T-helper 2 cell treated with Interferon-gamma antibody and Interleukin-4, amounts not matched to agents 5 μg/mL and 100 μg/mL, for 36 hours (primary cell): ENCODE measurements around the gene NKAIN2.
"Not testable (repeated sequence)": the region's sequence is repeated elsewhere in the genome, so short reads cannot be mapped to it uniquely, and the experiment has no call there.

Experiments
- DNase-seq: peaks from one replicate; pipeline ENCODE4 v3.0.0; 2021; ENCODE audit warnings: low spot score
- H3K27ac Mint-ChIP-seq: one replicate; pipeline ENCODE4 v1.8.0; 2021; ENCODE audit warnings: mild to moderate bottlenecking, mixed read lengths
- H3K27me3 Mint-ChIP-seq: one replicate; pipeline ENCODE4 v1.8.0; 2021; ENCODE audit warnings: low read depth, mixed read lengths
- H3K36me3 Mint-ChIP-seq: one replicate; pipeline ENCODE4 v1.8.0; 2021; ENCODE audit warnings: low read depth, mixed read lengths
- H3K4me1 Mint-ChIP-seq: one replicate; pipeline ENCODE4 v1.8.0; 2021; ENCODE audit warnings: low read depth, mixed read lengths
- H3K4me3 Mint-ChIP-seq: one replicate; pipeline ENCODE4 v1.8.0; 2022; ENCODE audit warnings: mild to moderate bottlenecking, moderate library complexity, mixed read lengths
- H3K9me3 Mint-ChIP-seq: one replicate; pipeline ENCODE4 v1.8.0; 2021; ENCODE audit warnings: mixed read lengths

Gene NKAIN2

GRCh38 chr6:124334359-124334758 is 530.7 kb downstream of the NKAIN2 start:
- no peaks in the 10 kb centered on the region for H3K4me1 Mint-ChIP-seq

DNA sequence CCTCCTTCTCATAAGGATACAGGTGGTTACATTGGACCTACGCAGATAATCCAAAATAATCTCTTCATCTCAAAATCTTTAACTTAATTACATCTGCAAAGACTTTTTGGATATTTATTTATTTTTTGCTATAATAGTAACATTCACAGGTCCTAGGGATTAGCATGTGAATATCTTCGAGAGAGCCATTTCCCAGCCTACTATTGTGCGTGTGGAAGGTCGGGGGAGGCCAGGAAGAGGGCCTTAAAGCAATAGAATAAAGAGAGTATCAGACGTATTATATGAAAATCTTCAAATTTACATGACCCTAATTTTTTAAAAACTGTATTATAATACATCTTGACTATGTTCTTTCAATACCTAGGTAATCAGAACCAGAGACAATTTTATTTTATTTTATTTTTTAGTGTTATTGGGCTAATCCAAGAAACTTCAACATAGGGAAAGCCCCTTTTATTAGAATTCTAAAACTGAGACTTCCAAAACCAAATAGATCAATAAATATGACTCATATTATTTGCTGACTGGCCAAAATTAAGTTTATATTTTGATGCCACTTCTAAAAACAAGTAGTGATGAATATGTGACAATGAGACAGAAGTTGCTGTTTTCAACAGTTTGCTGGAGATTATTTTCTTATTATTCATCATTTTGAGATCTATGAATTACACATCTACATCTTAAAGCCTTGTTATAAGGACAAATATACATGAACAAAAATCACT is 536.1 kb downstream of the NKAIN2 start:
- Mint-ChIP-seq H3K36me3 (no peaks in the 10 kb centered on the region), H3K9me3 (no peaks in the 10 kb centered on the region), H3K4me1 (no peaks in the 10 kb centered on the region), H3K27ac (no peak overlapping the region), H3K4me3 (no peak overlapping the region), H3K27me3 (no peaks in the 10 kb centered on the region)
- no peak for DNase-seq

More at GRCh38 chr6:124334359-124334758, 530.7 kb downstream of the NKAIN2 start:
- Mint-ChIP-seq H3K27me3 (no peaks in the 10 kb centered on the region), H3K27ac (no peak overlapping the region), H3K9me3 (no peaks in the 10 kb centered on the region), H3K36me3 (no peaks in the 10 kb centered on the region), H3K4me3 (no peak overlapping the region)
- DNase-seq, result no peak

DNA sequence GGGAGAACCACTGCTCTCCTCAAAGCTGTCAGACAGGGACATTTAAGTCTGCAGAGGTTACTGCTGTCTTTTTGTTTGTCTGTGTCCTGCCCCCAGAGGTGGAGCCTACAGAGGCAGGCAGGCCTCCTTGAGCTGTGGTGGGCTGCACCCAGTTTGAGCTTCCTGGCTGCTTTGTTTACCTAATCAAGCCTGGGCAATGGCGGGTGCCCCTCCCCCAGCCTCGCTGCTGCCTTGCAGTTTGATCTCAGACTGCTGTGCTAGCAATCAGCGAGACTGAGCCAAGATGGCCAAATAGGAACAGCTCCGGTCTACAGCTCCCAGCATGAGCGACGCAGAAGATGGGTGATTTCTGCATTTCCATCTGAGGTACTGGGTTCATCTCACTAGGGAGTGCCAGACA is 544.7 kb downstream of the NKAIN2 start:
- not testable (repeated sequence) for H3K27ac Mint-ChIP-seq, H3K36me3 Mint-ChIP-seq, H3K9me3 Mint-ChIP-seq, DNase-seq, H3K27me3 Mint-ChIP-seq, H3K4me1 Mint-ChIP-seq, H3K4me3 Mint-ChIP-seq

- H3K27me3 Mint-ChIP-seq, result no peaks in the 10 kb centered on the region
- no peaks in the 10 kb centered on the region for H3K9me3 Mint-ChIP-seq
- no peaks in the 10 kb centered on the region for H3K36me3 Mint-ChIP-seq
Measured at GRCh38 chr6:124355146-124355545, 551.5 kb downstream of the NKAIN2 start.

DNA sequence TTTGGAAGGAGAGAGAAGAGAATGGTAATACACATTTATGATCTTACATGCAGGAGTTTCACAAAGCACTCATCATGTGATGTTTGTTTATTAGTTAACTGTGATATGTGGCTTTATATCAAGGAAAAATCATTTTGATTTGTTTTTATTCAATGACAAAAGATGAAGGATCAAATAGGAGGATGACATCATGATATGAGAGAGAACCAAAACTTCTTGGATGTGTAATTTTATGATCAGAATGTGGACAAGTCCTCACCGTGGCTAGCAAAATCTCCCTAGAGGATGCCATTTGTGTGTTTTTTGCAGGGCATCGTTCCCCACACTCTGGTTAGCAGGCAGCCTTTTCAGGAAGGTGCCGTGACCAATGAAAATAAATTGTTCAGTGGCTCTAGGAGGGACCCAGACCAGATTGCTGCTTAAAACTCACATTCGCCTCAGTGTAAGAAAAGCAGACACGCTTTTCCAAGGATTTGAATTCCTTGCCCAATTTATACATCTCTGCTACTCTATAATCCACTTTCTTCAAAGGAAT is 552.7 kb downstream of the NKAIN2 start:
- no peak for DNase-seq
- Mint-ChIP-seq H3K36me3 (no peaks in the 10 kb centered on the region), H3K4me3 (no peak overlapping the region), H3K27me3 (no peaks in the 10 kb centered on the region), H3K27ac (no peak overlapping the region), H3K9me3 (no peaks in the 10 kb centered on the region), H3K4me1 (no peaks in the 10 kb centered on the region)

More at GRCh38 chr6:124355146-124355545, 551.5 kb downstream of the NKAIN2 start:
- DNase-seq, result no peak
- Mint-ChIP-seq H3K4me3 (no peak overlapping the region), H3K27ac (no peak overlapping the region), H3K4me1 (no peaks in the 10 kb centered on the region)

- no peaks in the 10 kb centered on the region for H3K4me1 Mint-ChIP-seq
- no peaks in the 10 kb centered on the region for H3K27me3 Mint-ChIP-seq
- no peak overlapping the region for H3K27ac Mint-ChIP-seq
- no peak overlapping the region for H3K4me3 Mint-ChIP-seq
- no peaks in the 10 kb centered on the region for H3K9me3 Mint-ChIP-seq
- DNase-seq, result no peak
- no peaks in the 10 kb centered on the region for H3K36me3 Mint-ChIP-seq
Measured at GRCh38 chr6:124356811-124357210, 553.1 kb downstream of the NKAIN2 start.

DNA sequence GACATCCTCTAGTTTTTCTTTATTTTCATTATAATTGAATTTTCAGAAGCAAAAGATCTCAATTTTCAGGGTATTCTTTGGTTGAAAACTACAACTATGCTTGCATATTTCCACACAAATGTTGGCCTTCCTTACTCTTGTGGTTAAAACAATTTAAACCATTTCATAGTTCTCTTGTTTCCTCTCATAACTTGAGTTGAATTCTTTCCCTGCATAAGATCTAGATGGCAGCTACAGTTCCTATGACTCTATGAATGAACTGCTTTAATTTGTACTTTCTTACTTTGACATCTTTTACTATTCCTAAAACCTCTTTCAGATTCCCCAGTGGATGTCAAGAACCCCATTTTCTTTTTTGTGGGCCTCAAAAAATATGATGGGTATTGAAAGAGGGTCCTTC is 564.5 kb downstream of the NKAIN2 start:
- Mint-ChIP-seq H3K36me3 (no peaks in the 10 kb centered on the region), H3K4me1 (no peaks in the 10 kb centered on the region), H3K27me3 (no peaks in the 10 kb centered on the region), H3K27ac (no peak overlapping the region), H3K9me3 (no peaks in the 10 kb centered on the region), H3K4me3 (no peak overlapping the region)
- DNase-seq, result no peak

GRCh38 chr6:124371974-124372475 is 568.4 kb downstream of the NKAIN2 start:
- Mint-ChIP-seq H3K9me3 (no peaks in the 10 kb centered on the region), H3K27me3 (no peaks in the 10 kb centered on the region), H3K4me1 (no peaks in the 10 kb centered on the region), H3K36me3 (no peaks in the 10 kb centered on the region), H3K27ac (no peak overlapping the region), H3K4me3 (no peak overlapping the region)
- no peak for DNase-seq

- no peaks in the 10 kb centered on the region for H3K4me1 Mint-ChIP-seq
- no peak overlapping the region for H3K4me3 Mint-ChIP-seq
- H3K36me3 Mint-ChIP-seq, result no peaks in the 10 kb centered on the region
Measured at GRCh38 chr6:124373386-124373785, 569.7 kb downstream of the NKAIN2 start.

GRCh38 chr6:124389127-124389526 is 585.5 kb downstream of the NKAIN2 start:
- Mint-ChIP-seq H3K4me1 (no peaks in the 10 kb centered on the region), H3K27ac (no peak overlapping the region), H3K27me3 (no peaks in the 10 kb centered on the region), H3K4me3 (no peak overlapping the region), H3K36me3 (no peaks in the 10 kb centered on the region), H3K9me3 (no peaks in the 10 kb centered on the region)
- no peak for DNase-seq

More at GRCh38 chr6:124373386-124373785, 569.7 kb downstream of the NKAIN2 start:
- DNase-seq, result no peak
- Mint-ChIP-seq H3K27me3 (no peaks in the 10 kb centered on the region), H3K9me3 (no peaks in the 10 kb centered on the region), H3K27ac (no peak overlapping the region)

GRCh38 chr6:124393536-124393935 is 589.9 kb downstream of the NKAIN2 start:
- Mint-ChIP-seq H3K4me1 (no peaks in the 10 kb centered on the region), H3K27ac (no peak overlapping the region), H3K27me3 (no peaks in the 10 kb centered on the region), H3K4me3 (no peak overlapping the region), H3K9me3 (no peaks in the 10 kb centered on the region), H3K36me3 (no peaks in the 10 kb centered on the region)
- DNase-seq, result no peak

DNA sequence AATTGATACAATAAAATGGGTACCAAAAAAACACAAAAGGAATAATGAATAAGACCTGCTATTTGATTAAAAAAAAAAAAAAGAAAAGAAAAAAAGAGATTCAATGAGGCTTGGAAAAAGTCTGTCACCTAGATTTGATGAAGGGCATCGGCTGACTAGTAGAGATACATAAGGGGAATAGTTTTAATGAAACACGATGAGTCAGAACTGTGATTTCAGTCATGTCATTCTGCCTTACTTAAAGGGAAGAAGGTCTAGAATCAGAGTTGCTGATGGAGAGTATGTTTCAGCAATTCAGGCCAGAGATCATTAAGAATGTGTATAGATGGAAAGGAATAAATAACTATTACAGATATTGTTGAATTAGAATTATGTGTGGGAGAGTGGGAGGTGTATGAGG is 592.7 kb downstream of the NKAIN2 start:
- DNase-seq, result no peak
- Mint-ChIP-seq H3K4me1 (no peaks in the 10 kb centered on the region), H3K27me3 (no peaks in the 10 kb centered on the region), H3K4me3 (no peak overlapping the region), H3K27ac (no peak overlapping the region), H3K9me3 (no peaks in the 10 kb centered on the region), H3K36me3 (no peaks in the 10 kb centered on the region)

DNA sequence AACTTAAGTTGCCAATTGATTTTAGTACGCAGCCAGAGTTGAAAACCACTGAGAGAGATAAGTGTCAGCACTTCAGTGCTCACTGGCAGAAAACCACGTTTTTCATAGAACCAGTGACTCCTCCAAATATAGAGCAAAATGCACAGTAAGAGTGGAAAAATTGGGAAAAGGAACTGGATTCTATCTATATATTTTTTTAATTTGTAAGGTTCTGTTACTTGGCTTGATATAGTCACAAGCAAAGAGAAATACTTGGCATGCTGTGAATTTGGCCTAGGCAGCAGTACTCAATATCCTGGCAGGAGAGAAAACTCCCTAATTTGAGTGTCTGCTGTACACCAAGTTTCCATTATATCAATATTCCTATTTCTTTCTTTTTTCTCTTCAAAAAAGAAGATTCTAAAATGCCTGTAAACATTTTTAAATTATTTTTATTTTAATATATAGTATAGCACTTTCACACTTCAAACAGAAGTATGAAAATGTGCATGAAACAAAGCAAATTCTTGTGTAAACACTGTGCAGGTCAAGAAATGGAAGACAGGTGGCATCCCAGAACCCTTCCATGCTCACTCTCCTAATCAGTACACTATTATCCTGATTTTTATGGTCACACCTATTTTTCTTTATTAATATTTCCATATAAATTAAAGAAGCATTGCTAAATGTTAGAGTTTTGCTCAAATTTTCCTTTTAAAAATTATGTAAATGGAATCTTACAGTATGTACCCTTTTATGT is 596.8 kb downstream of the NKAIN2 start:
- no peaks in the 10 kb centered on the region for H3K27me3 Mint-ChIP-seq
- H3K4me3 Mint-ChIP-seq, result no peak overlapping the region
- H3K27ac Mint-ChIP-seq, result no peak overlapping the region
- no peaks in the 10 kb centered on the region for H3K9me3 Mint-ChIP-seq
- H3K4me1 Mint-ChIP-seq, result no peaks in the 10 kb centered on the region
- DNase-seq, result no peak
- H3K36me3 Mint-ChIP-seq, result no peaks in the 10 kb centered on the region

GRCh38 chr6:124410425-124410824 is 606.8 kb downstream of the NKAIN2 start:
- not testable (repeated sequence) for H3K27me3 Mint-ChIP-seq, H3K9me3 Mint-ChIP-seq, H3K4me1 Mint-ChIP-seq, DNase-seq, H3K36me3 Mint-ChIP-seq, H3K27ac Mint-ChIP-seq, H3K4me3 Mint-ChIP-seq
